Naive B cell (primary cell): ENCODE measurements around the gene LIG1. TPM values are rescaled to one million over a fixed set of nuclear protein-coding genes. Genes with fewer than 3 reads are reported as not detected.

Experiments used
- ATAC-seq, 2 donors: fragments of 150-1000 bp; cut with Tn5 transposase; 2 replicates each; pipeline ENCODE4 v1.10.0; 2021; ENCODE audit warnings: low read depth in 2 of 2, mild to moderate bottlenecking in 2 of 2, moderate library complexity in 2 of 2
- DNase-seq: peaks from one replicate; pipeline ENCODE4 v3.0.0; 2022
- H3K27ac Mint-ChIP-seq, 6 donors: one replicate each; pipeline ENCODE4 v1.8.0; 2020 to 2022; ENCODE audit warnings: mild to moderate bottlenecking in 6 of 6, mixed read lengths in 6 of 6, moderate library complexity in 5 of 6, inconsistent platforms in 2 of 6
- H3K27me3 Mint-ChIP-seq, 3 donors: one replicate each; pipeline ENCODE4 v1.8.0; 2021 to 2022; ENCODE audit warnings: mixed read lengths in 3 of 3, mild to moderate bottlenecking in 1 of 3
- H3K36me3 Mint-ChIP-seq, 2 donors: one replicate each; pipeline ENCODE4 v1.8.0; 2020 to 2022; ENCODE audit warnings: mixed read lengths in 2 of 2, inconsistent platforms in 1 of 2, mild to moderate bottlenecking in 1 of 2
- H3K4me1 Mint-ChIP-seq, 3 donors: one replicate each; pipeline ENCODE4 v1.8.0; 2020 to 2022; ENCODE audit warnings: mixed read lengths in 3 of 3, inconsistent platforms in 1 of 3, mild to moderate bottlenecking in 1 of 3, moderate library complexity in 1 of 3
- H3K4me3 Mint-ChIP-seq, 8 donors: one replicate each; pipeline ENCODE4 v1.8.0; 2020 to 2022; ENCODE audit warnings: mild to moderate bottlenecking in 8 of 8, mixed read lengths in 8 of 8, moderate library complexity in 8 of 8, inconsistent platforms in 2 of 8
- H3K9me3 Mint-ChIP-seq, 7 donors: one replicate each; pipeline ENCODE4 v1.8.0; 2020 to 2022; ENCODE audit warnings: mixed read lengths in 7 of 7, mild to moderate bottlenecking in 5 of 7, inconsistent platforms in 2 of 7, moderate library complexity in 1 of 7
- polyA plus RNA-seq, 6 donors: library from polyadenylated mRNA; unstranded; fragments of 300-500 nt; fragmentation: Illumina TruSeq; gene quantifications; one replicate each; pipeline ENCODE4 v1.2.3, GENCODE V29; 2021; ENCODE audit warnings: low read depth in 6 of 6

Gene LIG1
- polyA plus RNA-seq, 6 donors from 2014 or later: 13.6 to 30.9 (median 23.5) TPM

DNA sequence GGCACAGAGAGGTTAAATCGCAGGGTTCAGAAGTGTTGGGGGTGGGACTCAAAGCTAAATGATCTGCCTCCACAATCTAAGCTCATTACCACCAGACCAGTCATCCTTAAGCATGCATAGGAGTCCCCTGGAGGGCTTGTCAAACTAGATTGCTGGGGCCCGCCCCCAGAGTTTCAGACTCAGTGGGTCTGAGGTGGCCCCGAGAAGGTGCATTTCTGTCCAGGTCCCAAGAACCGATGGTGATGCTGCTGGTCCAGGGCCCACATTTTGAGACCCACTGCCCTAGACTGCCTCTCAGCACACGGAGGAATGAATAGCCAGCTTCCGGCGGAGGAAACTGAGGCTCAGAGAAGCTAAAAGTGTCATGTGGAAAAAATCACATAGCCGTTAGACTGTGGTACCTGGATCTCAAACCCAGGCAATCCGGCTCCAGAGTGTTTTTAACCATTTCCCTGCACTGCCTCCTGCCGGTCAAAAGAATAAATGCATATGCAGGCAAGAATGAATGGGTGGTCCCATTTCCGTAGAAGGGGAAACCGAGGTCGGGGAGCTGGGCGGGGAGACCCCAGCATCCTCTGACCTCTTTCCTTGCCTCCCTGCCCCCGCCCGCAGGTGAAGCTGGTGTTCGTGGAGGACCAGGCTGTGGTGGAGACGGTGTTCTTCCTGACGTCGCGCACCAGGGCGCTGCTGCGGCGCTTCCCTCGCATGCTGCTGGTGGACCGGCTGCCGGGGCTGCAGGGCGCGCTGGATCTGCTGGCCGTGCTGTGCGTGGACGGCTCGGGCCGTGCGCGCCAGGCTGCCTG is 24.1 kb upstream of the LIG1 start:
- Mint-ChIP-seq H3K9me3 (no peaks in the 10 kb centered on the region), H3K4me3 (no peak overlapping the region), H3K36me3 (no peaks in the 10 kb centered on the region), H3K27me3 (no peaks in the 10 kb centered on the region), H3K27ac (peak overlapping the region in 1 of 6 donors; percentile 59), H3K4me1 (peaks cover 7 to 13% (median 12%) of the 10 kb centered on the region in 3 donors)
- DNase-seq (no peak), ATAC-seq (no peak)

DNA sequence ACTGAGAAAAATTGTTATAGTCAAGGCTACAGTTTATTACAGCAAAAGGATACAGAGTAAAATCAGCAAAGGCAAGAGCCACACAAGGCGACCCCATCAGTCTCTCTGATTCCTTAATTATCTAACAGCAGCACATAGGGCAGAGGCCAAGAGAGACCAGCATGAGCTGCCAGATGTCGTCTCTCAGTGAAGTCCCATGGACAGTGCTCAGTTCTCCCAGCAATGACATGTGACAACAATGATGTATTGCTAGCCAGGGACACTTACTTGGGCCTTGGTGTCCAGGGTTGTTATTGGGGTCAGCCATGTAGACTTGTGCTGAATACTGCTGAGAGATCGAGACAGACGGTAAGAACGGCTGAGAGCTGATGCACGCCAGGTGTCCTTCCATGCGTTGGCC is 22.6 kb upstream of the LIG1 start:
- DNase-seq (no peak), ATAC-seq (no peak)
- Mint-ChIP-seq H3K36me3 (no peaks in the 10 kb centered on the region), H3K27me3 (no peaks in the 10 kb centered on the region), H3K4me3 (no peak overlapping the region), H3K4me1 (peaks cover 7 to 13% (median 12%) of the 10 kb centered on the region in 3 donors), H3K27ac (no peak overlapping the region), H3K9me3 (no peaks in the 10 kb centered on the region)

DNA sequence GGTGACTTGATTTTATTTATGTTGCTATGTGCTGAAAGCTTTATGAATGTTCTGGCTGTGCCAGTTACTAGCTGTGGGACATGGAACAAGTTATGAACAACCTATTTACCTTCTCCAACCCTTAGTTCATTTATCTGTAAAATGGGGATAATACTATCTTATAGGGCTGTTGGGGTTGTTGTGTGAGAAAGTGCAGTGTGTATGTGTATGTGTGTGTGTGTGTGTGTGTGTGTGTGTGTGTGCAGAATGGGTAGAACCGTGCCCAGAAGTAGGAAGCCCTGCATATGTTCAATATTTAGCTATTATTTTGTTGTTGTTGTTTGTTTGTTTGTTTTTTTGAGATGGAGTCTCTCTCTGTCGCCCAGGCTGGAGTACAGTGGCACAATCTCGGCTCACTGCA is 20.7 kb upstream of the LIG1 start:
- H3K4me3 Mint-ChIP-seq: no peak overlapping the region
- peaks cover 15 to 19% (median 16%) of the 10 kb centered on the region in 3 donors for H3K4me1 Mint-ChIP-seq
- H3K27ac Mint-ChIP-seq: no peak overlapping the region
- ATAC-seq (no peak), DNase-seq (no peak)
- no peaks in the 10 kb centered on the region for H3K9me3 Mint-ChIP-seq
- no peaks in the 10 kb centered on the region for H3K36me3 Mint-ChIP-seq
- H3K27me3 Mint-ChIP-seq: no peaks in the 10 kb centered on the region

DNA sequence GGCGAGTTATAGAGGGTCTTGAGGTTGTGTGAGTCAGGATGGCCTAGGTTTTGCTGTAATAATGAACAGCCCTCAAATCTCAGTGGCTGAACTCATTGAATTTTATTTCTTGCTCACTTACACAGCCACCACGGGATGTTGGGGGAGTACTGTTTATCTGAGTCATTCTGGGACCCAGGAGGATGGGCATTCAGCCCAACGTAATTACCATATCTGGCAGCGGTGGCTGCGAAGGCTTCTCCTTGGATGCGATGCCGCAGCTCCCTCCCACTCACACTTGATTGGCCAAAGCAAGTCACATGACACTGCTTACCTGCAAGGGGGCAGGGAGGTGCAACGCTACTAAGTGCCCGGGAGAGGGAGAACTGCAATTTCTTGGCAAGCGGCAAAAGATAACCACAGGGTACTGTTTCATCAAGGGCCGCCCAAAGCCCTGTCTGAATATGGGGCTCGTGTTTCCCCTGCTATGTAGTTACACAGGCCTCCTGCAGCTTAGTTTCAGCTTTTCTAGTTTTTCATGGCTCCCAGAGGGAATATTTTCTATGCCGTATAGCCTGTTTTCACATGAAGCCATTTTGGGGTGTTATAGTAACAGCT is 20.2 kb upstream of the LIG1 start:
- no peaks in the 10 kb centered on the region for H3K9me3 Mint-ChIP-seq
- no peaks in the 10 kb centered on the region for H3K36me3 Mint-ChIP-seq
- peak; percentile 16 for DNase-seq
- H3K27me3 Mint-ChIP-seq: no peaks in the 10 kb centered on the region
- H3K4me1 Mint-ChIP-seq: peaks cover 11 to 20% (median 14%) of the 10 kb centered on the region in 3 donors
- ATAC-seq: peak; percentile 73 to 78
- no peak overlapping the region for H3K27ac Mint-ChIP-seq
- H3K4me3 Mint-ChIP-seq: no peak overlapping the region

DNA sequence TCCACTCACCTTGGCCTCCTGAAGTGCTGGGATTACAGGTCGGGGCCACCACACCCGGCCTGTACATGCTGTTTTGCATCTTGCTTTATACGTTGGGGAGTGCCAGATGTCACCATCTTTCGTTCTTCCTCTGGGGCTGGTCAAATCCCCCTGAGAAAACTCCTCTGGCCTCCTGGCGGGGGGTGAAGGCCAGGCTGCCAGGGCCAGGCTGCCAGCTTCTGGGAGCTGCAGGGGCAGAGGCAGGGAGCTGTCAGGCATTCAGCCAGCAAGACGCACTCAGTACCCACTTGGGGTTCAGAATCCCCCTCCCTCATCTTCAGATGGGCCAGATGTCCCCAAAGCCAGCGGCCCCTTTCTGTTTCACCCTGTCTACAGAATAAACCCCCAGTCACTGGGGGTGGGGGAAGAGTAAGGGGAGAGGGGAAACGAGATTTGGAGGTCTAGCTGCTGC is 16.4 kb upstream of the LIG1 start:
- peaks cover 0 to 6% (median 2%) of the 10 kb centered on the region in 7 donors for H3K9me3 Mint-ChIP-seq
- ATAC-seq (peak; percentile 31 to 66), DNase-seq (peak; percentile 17)
- peaks cover 9 to 23% (median 14%) of the 10 kb centered on the region in 3 donors for H3K4me1 Mint-ChIP-seq
- no peaks in the 10 kb centered on the region for H3K27me3 Mint-ChIP-seq
- peak overlapping the region in 7 of 8 donors; percentile 49 to 86 (median 66) for H3K4me3 Mint-ChIP-seq
- H3K36me3 Mint-ChIP-seq: peaks cover under 1 to 3% of the 10 kb centered on the region in 2 donors
- H3K27ac Mint-ChIP-seq: peak overlapping the region in 5 of 6 donors; percentile 27 to 89 (median 72)

DNA sequence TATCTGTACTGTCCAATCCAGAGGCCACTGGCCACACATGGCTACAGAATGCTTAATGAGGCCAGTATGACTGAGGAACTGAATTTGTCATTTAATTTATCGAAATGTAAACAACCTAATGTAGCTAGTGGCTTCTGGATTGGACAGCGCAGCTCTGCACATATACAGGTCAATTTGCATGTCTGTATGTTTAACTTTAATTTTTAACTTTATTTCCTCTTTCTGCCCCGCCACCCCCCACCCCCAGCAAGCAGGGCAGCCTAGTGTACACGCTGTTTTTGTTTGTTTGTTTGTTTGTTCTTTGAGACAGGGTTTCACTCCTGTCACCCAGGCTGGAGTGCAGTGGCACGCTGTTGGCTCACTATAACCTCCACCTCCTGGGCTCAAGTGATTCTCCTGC is 15.9 kb upstream of the LIG1 start:
- ATAC-seq: peak in 1 of 2 donors; percentile 42
- H3K4me3 Mint-ChIP-seq: peak overlapping the region in 7 of 8 donors; percentile 16 to 86 (median 66)
- H3K36me3 Mint-ChIP-seq: peaks cover 6 to 9% of the 10 kb centered on the region in 2 donors
- no peak for DNase-seq
- peaks cover 0 to 11% (median 7%) of the 10 kb centered on the region in 7 donors for H3K9me3 Mint-ChIP-seq
- peak overlapping the region in 5 of 6 donors; percentile 27 to 89 (median 72) for H3K27ac Mint-ChIP-seq
- peaks cover 9 to 23% (median 14%) of the 10 kb centered on the region in 3 donors for H3K4me1 Mint-ChIP-seq
- H3K27me3 Mint-ChIP-seq: no peaks in the 10 kb centered on the region

DNA sequence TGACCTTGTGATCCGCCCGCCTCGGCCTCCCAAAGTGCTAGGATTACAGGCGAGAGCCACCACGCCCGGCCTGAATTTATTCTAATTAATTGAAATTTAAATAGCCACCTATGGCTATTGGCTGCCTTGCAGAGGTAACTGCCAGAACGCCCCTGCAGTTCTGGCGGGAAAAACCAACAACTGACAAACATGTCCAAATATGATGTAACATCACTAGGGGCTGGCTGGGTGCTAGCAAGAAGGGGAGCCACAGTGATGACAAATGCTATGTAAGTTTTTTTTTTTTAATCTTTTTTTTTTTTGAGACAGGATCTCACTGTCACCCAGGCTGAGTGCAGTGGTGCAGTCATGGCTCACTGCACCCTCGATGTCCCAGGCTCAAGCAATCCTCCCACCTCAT is 13.2 kb upstream of the LIG1 start:
- Mint-ChIP-seq H3K9me3 (peaks cover 0 to 13% (median 7%) of the 10 kb centered on the region in 7 donors), H3K4me3 (no peak overlapping the region), H3K36me3 (peaks cover 7 to 9% of the 10 kb centered on the region in 2 donors), H3K4me1 (peaks cover 9 to 23% (median 11%) of the 10 kb centered on the region in 3 donors), H3K27ac (no peak overlapping the region), H3K27me3 (no peaks in the 10 kb centered on the region)
- no peak for ATAC-seq
- DNase-seq: no peak

DNA sequence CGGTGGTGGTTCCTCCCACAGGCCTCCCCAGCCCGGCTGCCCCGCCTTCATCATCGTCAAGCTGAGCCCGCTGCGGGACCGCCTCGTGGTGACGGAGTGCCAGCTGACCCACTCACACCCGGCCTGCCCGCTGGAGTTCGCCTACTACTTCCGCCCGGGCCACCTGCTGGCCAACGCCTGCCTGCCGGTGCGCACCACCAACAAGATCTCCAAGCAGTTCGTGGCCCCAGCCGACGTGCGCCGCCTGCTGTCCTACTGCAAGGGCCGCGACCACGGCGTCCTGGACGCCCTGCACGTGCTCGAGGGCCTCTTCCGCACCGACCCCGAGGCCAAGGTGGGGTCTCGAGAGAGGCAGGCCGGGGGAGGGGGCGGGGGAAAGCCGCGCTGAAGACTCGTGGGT is 12.3 kb upstream of the LIG1 start:
- Mint-ChIP-seq H3K4me1 (peaks cover 9 to 23% (median 11%) of the 10 kb centered on the region in 3 donors), H3K27me3 (no peaks in the 10 kb centered on the region), H3K27ac (no peak overlapping the region), H3K36me3 (peaks cover 7 to 9% of the 10 kb centered on the region in 2 donors), H3K4me3 (no peak overlapping the region), H3K9me3 (peaks cover 0 to 13% (median 7%) of the 10 kb centered on the region in 7 donors)
- no peak for DNase-seq
- no peak for ATAC-seq

DNA sequence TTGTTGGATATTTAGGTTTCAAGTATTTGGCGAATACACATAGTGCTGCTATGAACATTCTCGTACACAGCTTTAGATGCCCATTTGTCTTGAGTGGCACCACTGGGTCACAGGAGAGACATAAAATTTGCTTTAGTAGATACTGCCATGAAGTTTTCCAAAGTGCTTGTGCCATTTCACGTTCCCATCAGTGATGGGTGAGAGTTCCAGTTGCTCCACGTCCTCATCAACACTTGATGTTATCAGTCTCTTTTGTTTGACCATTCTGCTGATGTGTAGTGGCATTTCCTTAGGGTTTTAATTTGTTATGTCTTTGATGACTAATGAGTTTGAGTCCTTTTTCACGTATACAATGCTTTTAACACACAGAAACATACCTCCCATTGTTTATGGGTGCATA is 11.4 kb upstream of the LIG1 start:
- DNase-seq: no peak
- H3K36me3 Mint-ChIP-seq: peaks cover 7 to 14% of the 10 kb centered on the region in 2 donors
- H3K4me3 Mint-ChIP-seq: no peak overlapping the region
- peaks cover 12 to 18% (median 13%) of the 10 kb centered on the region in 3 donors for H3K4me1 Mint-ChIP-seq
- H3K9me3 Mint-ChIP-seq: peaks cover 0 to 13% (median 7%) of the 10 kb centered on the region in 7 donors
- H3K27me3 Mint-ChIP-seq: no peaks in the 10 kb centered on the region
- no peak overlapping the region for H3K27ac Mint-ChIP-seq
- ATAC-seq: no peak

DNA sequence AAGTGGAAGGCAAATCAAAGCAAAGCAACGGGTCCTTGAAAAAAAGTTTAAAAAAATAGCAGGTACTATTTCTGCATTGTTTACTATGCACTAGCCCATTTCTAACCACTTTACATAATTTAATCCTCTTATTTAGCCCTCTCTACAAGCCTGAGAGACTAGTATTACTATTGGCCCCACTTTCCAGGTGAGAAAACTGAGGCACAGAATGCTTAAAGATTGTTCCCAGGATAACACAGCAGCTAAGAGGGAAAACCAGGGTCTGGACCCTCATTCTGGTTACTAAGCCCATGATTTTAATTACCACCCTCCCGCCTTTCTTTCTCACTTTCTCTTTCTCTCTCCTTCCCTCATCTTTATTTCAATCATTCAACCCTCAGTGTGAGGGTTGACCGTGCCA is 6.1 kb upstream of the LIG1 start:
- ATAC-seq (no peak), DNase-seq (no peak)
- H3K27me3 Mint-ChIP-seq: no peaks in the 10 kb centered on the region
- H3K27ac Mint-ChIP-seq: no peak overlapping the region
- peaks cover 12 to 22% of the 10 kb centered on the region in 2 donors for H3K36me3 Mint-ChIP-seq
- no peak overlapping the region for H3K4me3 Mint-ChIP-seq
- H3K9me3 Mint-ChIP-seq: peaks cover 0 to 4% (median under 1%) of the 10 kb centered on the region in 7 donors
- peaks cover 3 to 24% (median 15%) of the 10 kb centered on the region in 3 donors for H3K4me1 Mint-ChIP-seq

DNA sequence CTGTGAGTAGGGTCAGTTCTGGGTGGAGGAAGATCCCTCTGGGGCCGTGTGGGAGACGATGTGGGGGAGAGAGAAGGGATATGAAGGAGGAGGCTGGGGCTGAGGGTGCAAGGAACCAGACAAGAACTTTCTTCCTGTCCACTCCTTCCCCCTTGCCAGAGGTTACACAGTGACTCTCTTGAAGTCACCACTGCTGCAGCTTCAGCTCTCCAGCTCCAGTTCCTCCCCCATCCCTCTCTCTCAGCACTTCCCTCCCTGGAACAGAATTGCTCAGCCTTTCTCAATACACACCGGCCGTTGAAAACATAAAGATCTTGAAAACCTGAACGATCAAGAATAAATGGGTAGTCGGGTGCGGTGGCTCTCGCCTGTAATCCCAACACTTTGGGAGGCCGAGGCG is 5.4 kb upstream of the LIG1 start:
- H3K27ac Mint-ChIP-seq: peak overlapping the region in 1 of 6 donors; percentile 30
- H3K27me3 Mint-ChIP-seq: no peaks in the 10 kb centered on the region

DNA sequence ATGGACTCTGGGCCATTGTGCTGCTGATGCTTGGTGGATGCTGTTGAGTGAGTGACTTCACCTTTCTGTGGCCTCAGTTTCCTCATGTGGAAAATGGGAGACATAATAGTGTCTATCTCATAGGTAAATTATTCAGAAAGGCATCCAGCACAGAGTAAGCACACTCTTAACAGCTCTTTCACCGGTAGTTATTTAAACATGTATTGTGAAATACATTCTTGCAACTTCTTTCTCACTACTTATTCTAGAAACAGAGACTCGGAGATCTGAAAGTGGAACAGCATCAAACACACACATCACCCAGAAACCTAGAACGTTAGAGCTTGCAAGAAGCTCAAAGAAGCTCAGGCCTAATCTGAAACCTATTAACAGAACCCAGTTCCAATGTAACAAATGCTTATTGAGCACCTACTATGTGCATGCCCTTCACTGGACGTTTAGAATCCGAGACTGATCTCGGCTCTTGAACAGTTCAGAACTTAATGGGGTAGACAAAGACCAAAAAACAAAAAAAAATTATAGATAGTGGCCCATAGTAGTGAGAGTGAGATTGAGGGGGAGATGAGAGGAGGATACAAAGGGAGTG is 4.4 kb upstream of the LIG1 start:
- ATAC-seq (no peak), DNase-seq (no peak)
- Mint-ChIP-seq H3K4me1 (peaks cover 13 to 37% (median 31%) of the 10 kb centered on the region in 3 donors), H3K9me3 (no peaks in the 10 kb centered on the region), H3K4me3 (peak overlapping the region in 2 of 8 donors; percentile 2 to 63), H3K27ac (peak overlapping the region in 3 of 6 donors; percentile 30 to 43 (median 37)), H3K27me3 (no peaks in the 10 kb centered on the region), H3K36me3 (peaks cover 9 to 23% of the 10 kb centered on the region in 2 donors)

More for the DNA sequence above, 5.4 kb upstream of the LIG1 start:
- peaks cover 9 to 29% (median 21%) of the 10 kb centered on the region in 3 donors for H3K4me1 Mint-ChIP-seq
- peaks cover 9 to 23% of the 10 kb centered on the region in 2 donors for H3K36me3 Mint-ChIP-seq
- DNase-seq (no peak), ATAC-seq (no peak)
- H3K4me3 Mint-ChIP-seq: no peak overlapping the region
- H3K9me3 Mint-ChIP-seq: no peaks in the 10 kb centered on the region

DNA sequence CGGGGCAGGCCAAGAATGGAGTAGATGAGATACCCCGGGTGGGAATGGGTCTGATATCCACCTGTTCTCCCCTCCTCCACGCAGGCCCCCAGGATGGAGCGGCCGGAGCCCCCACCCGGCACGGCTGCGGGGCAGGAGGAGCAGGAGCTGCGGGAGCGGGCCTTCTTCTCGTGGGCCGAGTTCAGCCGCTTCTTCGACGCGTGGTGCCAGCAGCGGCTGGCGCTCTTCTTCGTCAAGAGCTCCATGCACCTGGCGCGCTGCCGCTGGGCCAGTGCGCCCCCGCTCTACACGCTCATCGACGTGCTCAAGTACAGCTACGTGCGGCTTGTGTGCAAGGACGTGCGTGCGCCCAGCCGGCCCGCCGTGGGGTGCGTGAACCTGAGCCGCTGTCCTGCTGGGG is 1.6 kb upstream of the LIG1 start:
- no peak overlapping the region for H3K27ac Mint-ChIP-seq
- H3K36me3 Mint-ChIP-seq: peaks cover 4 to 23% of the 10 kb centered on the region in 2 donors
- DNase-seq: no peak
- H3K4me3 Mint-ChIP-seq: peak overlapping the region; percentile 90 to 99 (median 98)
- H3K4me1 Mint-ChIP-seq: peaks cover 21 to 40% (median 33%) of the 10 kb centered on the region in 3 donors
- no peaks in the 10 kb centered on the region for H3K9me3 Mint-ChIP-seq
- no peak for ATAC-seq
- H3K27me3 Mint-ChIP-seq: no peaks in the 10 kb centered on the region
